22Rv1 (cell line): Measurements from ENCODE around the gene SPECC1.

Experiments
- ZFX ChIP-seq: fragments of 450-650 bp; IDR thresholded peaks from 2 replicates; pipeline ENCODE4 v1.6.1; 2017; ENCODE audit warnings: antibody characterized with exemption, borderline replicate concordance
- TF ChIP-seq, protein P1 (sequence below): fragments of 450-650 bp; IDR thresholded peaks from 2 replicates; pipeline ENCODE4 v1.5.1; 2017; ENCODE audit warnings: mild to moderate bottlenecking

DNA sequence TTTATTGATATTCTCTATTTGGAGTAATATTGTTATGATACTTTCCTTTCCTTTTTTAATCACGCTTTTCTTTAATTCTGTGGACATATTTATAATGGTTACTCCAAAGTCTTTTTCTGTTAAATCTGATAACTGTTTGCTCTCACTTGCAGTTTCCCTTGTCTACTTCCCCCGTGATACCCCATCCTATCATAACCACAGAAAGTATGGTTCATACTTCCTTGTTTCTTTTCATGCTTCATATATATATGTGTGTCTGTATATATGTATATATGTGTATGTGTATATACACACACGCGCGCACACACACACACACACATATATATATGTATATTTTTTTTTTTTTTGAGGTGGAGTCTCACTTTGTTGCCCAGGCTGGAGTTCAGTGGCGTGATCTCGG is 23.5 kb downstream of the SPECC1 start:
- TF ChIP-seq, protein P1, sequence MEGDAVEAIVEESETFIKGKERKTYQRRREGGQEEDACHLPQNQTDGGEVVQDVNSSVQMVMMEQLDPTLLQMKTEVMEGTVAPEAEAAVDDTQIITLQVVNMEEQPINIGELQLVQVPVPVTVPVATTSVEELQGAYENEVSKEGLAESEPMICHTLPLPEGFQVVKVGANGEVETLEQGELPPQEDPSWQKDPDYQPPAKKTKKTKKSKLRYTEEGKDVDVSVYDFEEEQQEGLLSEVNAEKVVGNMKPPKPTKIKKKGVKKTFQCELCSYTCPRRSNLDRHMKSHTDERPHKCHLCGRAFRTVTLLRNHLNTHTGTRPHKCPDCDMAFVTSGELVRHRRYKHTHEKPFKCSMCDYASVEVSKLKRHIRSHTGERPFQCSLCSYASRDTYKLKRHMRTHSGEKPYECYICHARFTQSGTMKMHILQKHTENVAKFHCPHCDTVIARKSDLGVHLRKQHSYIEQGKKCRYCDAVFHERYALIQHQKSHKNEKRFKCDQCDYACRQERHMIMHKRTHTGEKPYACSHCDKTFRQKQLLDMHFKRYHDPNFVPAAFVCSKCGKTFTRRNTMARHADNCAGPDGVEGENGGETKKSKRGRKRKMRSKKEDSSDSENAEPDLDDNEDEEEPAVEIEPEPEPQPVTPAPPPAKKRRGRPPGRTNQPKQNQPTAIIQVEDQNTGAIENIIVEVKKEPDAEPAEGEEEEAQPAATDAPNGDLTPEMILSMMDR, result no peak
- TF ChIP-seq ZFX, result no peak
